ENCODE results near the gene COG5. TPM values are rescaled to one million over a fixed set of nuclear protein-coding genes. Genes with fewer than 3 reads are reported as not detected.

The COG5 gene
- total and polyA plus RNA-seq, 9 of the 15 experiments (the other 6 are each of a cell fraction or from before 2014, with no cell fraction given): 15.3 to 75.1 (median 56.4) TPM

GRCh38 chr7:107563081-107563774 is 492 bp downstream of the COG5 start (continued):
- TF ChIP-seq ZNF592 (IDR thresholded peaks at IDR 0.05) (no peak), TBL1XR1 (IDR thresholded peaks at IDR 0.05; ENCODE audit: low read length in 2 of 2) (no peak), OTX1 (CRISPR knock-in tag; IDR thresholded peaks at IDR 0.05) (no peak), TAF7 (tag; IDR thresholded peaks at IDR 0.05) (no peak; the same call in 1 of the 2 replicates), E2F1 (CRISPR knock-in tag; IDR thresholded peaks at IDR 0.05) (no peak), PPARD (CRISPR knock-in tag; IDR thresholded peaks at IDR 0.05) (no peak), MLLT1 (IDR thresholded peaks at IDR 0.05) (no peak), PCBP1 (IDR thresholded peaks at IDR 0.05; ENCODE audit: low read depth, low read length, poor library complexity, severe bottlenecking) (no peak), GMEB1 (CRISPR knock-in tag; IDR thresholded peaks at IDR 0.05) (no peak), TOE1 (IDR thresholded peaks at IDR 0.05; ENCODE audit: borderline replicate concordance) (peak; percentile 89; the same call in 1 of the 2 replicates), TOE1 (CRISPR knock-in tag; IDR thresholded peaks at IDR 0.05; ENCODE audit: borderline replicate concordance, low read depth) (no peak), KAT7 (CRISPR knock-in tag; IDR thresholded peaks at IDR 0.05; ENCODE audit: borderline replicate concordance) (no peak), ZNF384 (IDR thresholded peaks at IDR 0.05; ENCODE audit: low read depth, low read length) (peak; percentile 81), RHOXF2B (CRISPR knock-in tag; conservative IDR thresholded peaks at IDR 0.05) (no peak), THAP7 (CRISPR knock-in tag; IDR thresholded peaks at IDR 0.05) (no peak)
